Naive B cell (primary cell): ENCODE results near the gene COQ7. TPM values are rescaled to one million over a fixed set of nuclear protein-coding genes. Genes with fewer than 3 reads are reported as not detected.

ENCODE experiments used
- ATAC-seq, 2 donors: fragments of 150-1000 bp; cut with Tn5 transposase; 2 replicates each; pipeline ENCODE4 v1.10.0; 2021; ENCODE audit warnings: low read depth in 2 of 2, mild to moderate bottlenecking in 2 of 2, moderate library complexity in 2 of 2
- DNase-seq: peaks from one replicate; pipeline ENCODE4 v3.0.0; 2022
- H3K27ac Mint-ChIP-seq, 6 donors: one replicate each; pipeline ENCODE4 v1.8.0; 2020 to 2022; ENCODE audit warnings: mild to moderate bottlenecking in 6 of 6, mixed read lengths in 6 of 6, moderate library complexity in 5 of 6, inconsistent platforms in 2 of 6
- H3K27me3 Mint-ChIP-seq, 3 donors: one replicate each; pipeline ENCODE4 v1.8.0; 2021 to 2022; ENCODE audit warnings: mixed read lengths in 3 of 3, mild to moderate bottlenecking in 1 of 3
- H3K36me3 Mint-ChIP-seq, 2 donors: one replicate each; pipeline ENCODE4 v1.8.0; 2020 to 2022; ENCODE audit warnings: mixed read lengths in 2 of 2, inconsistent platforms in 1 of 2, mild to moderate bottlenecking in 1 of 2
- H3K4me1 Mint-ChIP-seq, 3 donors: one replicate each; pipeline ENCODE4 v1.8.0; 2020 to 2022; ENCODE audit warnings: mixed read lengths in 3 of 3, inconsistent platforms in 1 of 3, mild to moderate bottlenecking in 1 of 3, moderate library complexity in 1 of 3
- H3K4me3 Mint-ChIP-seq, 8 donors: one replicate each; pipeline ENCODE4 v1.8.0; 2020 to 2022; ENCODE audit warnings: mild to moderate bottlenecking in 8 of 8, mixed read lengths in 8 of 8, moderate library complexity in 8 of 8, inconsistent platforms in 2 of 8
- H3K9me3 Mint-ChIP-seq, 7 donors: one replicate each; pipeline ENCODE4 v1.8.0; 2020 to 2022; ENCODE audit warnings: mixed read lengths in 7 of 7, mild to moderate bottlenecking in 5 of 7, inconsistent platforms in 2 of 7, moderate library complexity in 1 of 7
- polyA plus RNA-seq, 6 donors: library from polyadenylated mRNA; unstranded; fragments of 300-500 nt; fragmentation: Illumina TruSeq; gene quantifications; one replicate each; pipeline ENCODE4 v1.2.3, GENCODE V29; 2021; ENCODE audit warnings: low read depth in 6 of 6

Gene COQ7
- polyA plus RNA-seq, 6 donors from 2014 or later = 21.5 to 50.0 (median 30.6) TPM

GRCh38 chr16:19123535-19124178 lies 56.2 kb downstream of the COQ7 start:
- Mint-ChIP-seq H3K4me1 (peaks cover 5 to 6% (median 6%) of the 10 kb centered on the region in 3 donors), H3K27ac (peak overlapping the region in 1 of 6 donors; percentile 65), H3K27me3 (peaks cover 0 to 11% (median 0%) of the 10 kb centered on the region in 3 donors), H3K9me3 (peaks cover 0 to 3% (median 0%) of the 10 kb centered on the region in 7 donors), H3K36me3 (no peaks in the 10 kb centered on the region), H3K4me3 (no peak overlapping the region)
- ATAC-seq (no peak), DNase-seq (no peak)

- no peak overlapping the region for H3K27ac Mint-ChIP-seq
Observed at GRCh38 chr16:19126300-19126699, 58.9 kb downstream of the COQ7 start.

GRCh38 chr16:19127205-19127604 lies 59.8 kb downstream of the COQ7 start:
- H3K4me1 Mint-ChIP-seq = peaks cover 11 to 21% (median 12%) of the 10 kb centered on the region in 3 donors
- H3K27ac Mint-ChIP-seq = peak overlapping the region in 1 of 6 donors; percentile 51
- H3K4me3 Mint-ChIP-seq = no peak overlapping the region
- H3K36me3 Mint-ChIP-seq = no peaks in the 10 kb centered on the region
- H3K9me3 Mint-ChIP-seq = peaks cover 0 to 3% (median 0%) of the 10 kb centered on the region in 7 donors
- H3K27me3 Mint-ChIP-seq = peaks cover 0 to 6% (median 0%) of the 10 kb centered on the region in 3 donors
- DNase-seq = no peak
- no peak for ATAC-seq

More at GRCh38 chr16:19126300-19126699, 58.9 kb downstream of the COQ7 start:
- peaks cover 8 to 13% (median 9%) of the 10 kb centered on the region in 3 donors for H3K4me1 Mint-ChIP-seq
- peaks cover 0 to 6% (median 0%) of the 10 kb centered on the region in 3 donors for H3K27me3 Mint-ChIP-seq
- DNase-seq (no peak), ATAC-seq (no peak)
- no peak overlapping the region for H3K4me3 Mint-ChIP-seq
- H3K36me3 Mint-ChIP-seq = no peaks in the 10 kb centered on the region
- peaks cover 0 to 3% (median 0%) of the 10 kb centered on the region in 7 donors for H3K9me3 Mint-ChIP-seq

GRCh38 chr16:19127674-19128131 lies 60.3 kb downstream of the COQ7 start:
- H3K27me3 Mint-ChIP-seq = peaks cover 0 to 2% (median 0%) of the 10 kb centered on the region in 3 donors
- peaks cover 11 to 23% (median 12%) of the 10 kb centered on the region in 3 donors for H3K4me1 Mint-ChIP-seq
- peaks cover 0 to 3% (median 0%) of the 10 kb centered on the region in 7 donors for H3K9me3 Mint-ChIP-seq
- no peak overlapping the region for H3K4me3 Mint-ChIP-seq
- H3K27ac Mint-ChIP-seq = peak overlapping the region in 1 of 6 donors; percentile 51
- DNase-seq = no peak
- H3K36me3 Mint-ChIP-seq = no peaks in the 10 kb centered on the region
- no peak for ATAC-seq

GRCh38 chr16:19128454-19129200 lies 61.2 kb downstream of the COQ7 start:
- Mint-ChIP-seq H3K9me3 (peaks cover 0 to 3% (median 0%) of the 10 kb centered on the region in 7 donors), H3K36me3 (no peaks in the 10 kb centered on the region), H3K27me3 (no peaks in the 10 kb centered on the region), H3K4me3 (no peak overlapping the region), H3K27ac (no peak overlapping the region), H3K4me1 (peaks cover 11 to 31% (median 12%) of the 10 kb centered on the region in 3 donors)
- DNase-seq = no peak
- ATAC-seq = no peak

Other genes with a start within 250 kb of the COQ7 start
- gene SMG1, start 141.2 kb upstream of the COQ7 start, polyA plus RNA-seq = 10 to 100 TPM; 13.4 to 28.7 (median 19.5) TPM
- not detected for gene TMC7, start 83.7 kb upstream of the COQ7 start, polyA plus RNA-seq
- gene ITPRIPL2, start 46.4 kb downstream of the COQ7 start, polyA plus RNA-seq = under 1 TPM in 5 of 6 donors, not detected in 1; 0.27 to 0.95 (median 0.58) TPM
- 10 to 100 TPM; 23.6 to 51.9 (median 33.1) TPM for gene SYT17, start 100.6 kb downstream of the COQ7 start, polyA plus RNA-seq
- gene CLEC19A, start 218.1 kb downstream of the COQ7 start, polyA plus RNA-seq = not detected